ENCODE data around the gene ZWILCH. TPM values are rescaled to one million over a fixed set of nuclear protein-coding genes. Genes with fewer than 3 reads are reported as not detected.

Gene ZWILCH
- total and polyA plus RNA-seq, 2 experiments from 2014 or later: 20.7 to 31.5 TPM

DNA sequence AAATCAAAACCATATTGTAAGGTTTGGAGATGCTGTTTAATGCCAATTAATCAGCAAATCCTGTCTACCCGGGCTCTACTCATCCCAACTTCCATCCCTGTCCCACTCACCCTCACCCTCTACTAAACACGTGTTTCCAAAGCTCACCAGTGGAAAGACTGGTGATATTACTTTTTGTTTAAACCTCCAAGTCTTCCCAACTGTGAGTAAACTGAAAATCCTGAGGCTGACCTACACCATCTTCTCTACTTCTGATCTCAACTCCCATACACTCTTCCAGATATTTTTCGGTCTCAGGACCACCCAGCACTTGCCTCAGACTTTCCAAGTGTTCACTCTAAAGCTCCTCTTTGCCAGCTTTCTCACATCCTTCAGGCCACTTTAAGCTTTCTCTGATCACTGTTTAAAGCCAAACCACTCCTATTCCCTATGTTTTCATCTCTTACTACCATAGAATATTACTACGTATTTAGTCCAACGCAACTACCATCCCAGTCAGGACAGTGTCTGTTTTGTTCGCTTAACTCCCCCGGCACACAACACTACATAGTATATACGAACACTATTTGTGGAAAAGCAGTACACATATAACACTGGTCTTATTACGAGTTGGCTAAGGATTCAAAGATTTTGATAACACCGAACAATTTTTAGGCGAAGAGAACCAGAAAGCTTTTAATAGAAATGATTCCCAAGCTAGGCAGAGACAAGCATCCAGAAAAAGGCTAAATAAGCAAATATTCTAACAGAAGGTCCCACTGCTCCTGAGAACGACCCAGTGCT is 1.2 kb upstream of the ZWILCH start:
- Histone ChIP-seq H3K9ac (peak overlapping the region; percentile 97), H2AFZ (peak overlapping the region; percentile 93), H3K9me2 (ENCODE audit: insufficient read depth) (no peaks in the 10 kb centered on the region), H3K4me1 (ENCODE audit: insufficient read depth) (peaks cover 20% of the 10 kb centered on the region), H4K20me1 (ENCODE audit: insufficient read depth) (0 out of 2 replicates have a peak, but pooled peaks cover 11% of the 10 kb centered on the region), H3K36me3 (ENCODE audit: low read depth) (peaks cover 45% of the 10 kb centered on the region), H3K27me3 (replicated peaks; ENCODE audit: insufficient read depth) (no peaks in the 10 kb centered on the region), H3K27ac (peak overlapping the region; percentile 93), H3F3A (ENCODE audit: insufficient read depth) (peaks cover 54% of the 10 kb centered on the region), H3K4me2 (ENCODE audit: unreplicated experiment) (peak overlapping the region; percentile 93), H3K4me3 (peak overlapping the region; percentile 99), H3K9me3 (ENCODE audit: low read depth) (no peaks in the 10 kb centered on the region), H3K79me2 (ENCODE audit: insufficient read depth) (peaks cover 92% of the 10 kb centered on the region)
- in situ Hi-C loops (cut with MboI): no loop called here
- no peak for TF ChIP-seq EZH2phosphoT487 (IDR thresholded peaks at IDR 0.05; ENCODE audit: insufficient read depth, low read depth)
- TF ChIP-seq EZH2 (IDR thresholded peaks at IDR 0.05; ENCODE audit: insufficient read depth, poor library complexity, severe bottlenecking): no peak
- WGBS, 2 experiments (ENCODE audit: low coverage in 1 of 2, low lambda C conversion rate in 2 of 2, missing lambda C conversion rate in 2 of 2): 0 to 1% methylated on average over 12 of the region's 12 CpGs
- peak; percentile 42 for DNase-seq

DNA sequence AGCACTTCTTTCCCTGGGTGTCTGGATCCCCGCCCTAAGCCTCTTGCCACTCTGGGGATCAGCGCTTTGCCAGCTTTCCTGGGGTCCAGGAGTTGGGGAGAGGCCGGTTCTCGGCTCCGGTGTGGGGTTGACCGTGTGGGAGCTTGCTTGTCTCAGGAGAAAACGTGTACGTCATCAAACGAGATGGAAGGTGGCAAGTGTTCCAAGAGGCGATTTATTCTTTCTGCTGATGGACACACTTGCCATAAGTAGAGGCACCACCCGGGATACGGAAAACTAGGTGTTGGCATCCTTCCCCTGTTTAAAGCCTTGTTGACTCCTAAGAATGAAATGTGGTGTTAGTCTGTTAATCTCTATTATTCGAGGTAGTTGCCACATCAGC is 295 bp downstream of the ZWILCH start:
- peaks cover 31% of the 10 kb centered on the region for H3K36me3 ChIP-seq (ENCODE audit: low read depth)
- H3F3A ChIP-seq (ENCODE audit: insufficient read depth): peaks cover 39% of the 10 kb centered on the region
- H3K9me3 ChIP-seq (ENCODE audit: low read depth): no peaks in the 10 kb centered on the region
- TF ChIP-seq EZH2 (IDR thresholded peaks at IDR 0.05; ENCODE audit: insufficient read depth, poor library complexity, severe bottlenecking) (no peak), EZH2phosphoT487 (IDR thresholded peaks at IDR 0.05; ENCODE audit: insufficient read depth, low read depth) (no peak)
- peak overlapping the region; percentile 93 for H2AFZ ChIP-seq
- WGBS, 2 experiments (ENCODE audit: low coverage in 1 of 2, low lambda C conversion rate in 2 of 2, missing lambda C conversion rate in 2 of 2): 0 to 1% methylated on average over 13 of the region's 13 CpGs
- in situ Hi-C loops (cut with MboI): no loop called here
- H3K4me1 ChIP-seq (ENCODE audit: insufficient read depth): peaks cover 20% of the 10 kb centered on the region
- H3K4me2 ChIP-seq (ENCODE audit: unreplicated experiment): peak overlapping the region; percentile 93
- H3K27me3 ChIP-seq (replicated peaks; ENCODE audit: insufficient read depth): no peaks in the 10 kb centered on the region
- peak overlapping the region; percentile 93 for H3K27ac ChIP-seq
- H4K20me1 ChIP-seq (ENCODE audit: insufficient read depth): 0 out of 2 replicates have a peak, but pooled peaks cover 11% of the 10 kb centered on the region
- DNase-seq: peak; percentile 70
- no peaks in the 10 kb centered on the region for H3K9me2 ChIP-seq (ENCODE audit: insufficient read depth)
- peak overlapping the region; percentile 97 for H3K9ac ChIP-seq
- H3K79me2 ChIP-seq (ENCODE audit: insufficient read depth): peaks cover 87% of the 10 kb centered on the region
- peak overlapping the region; percentile 99 for H3K4me3 ChIP-seq

DNA sequence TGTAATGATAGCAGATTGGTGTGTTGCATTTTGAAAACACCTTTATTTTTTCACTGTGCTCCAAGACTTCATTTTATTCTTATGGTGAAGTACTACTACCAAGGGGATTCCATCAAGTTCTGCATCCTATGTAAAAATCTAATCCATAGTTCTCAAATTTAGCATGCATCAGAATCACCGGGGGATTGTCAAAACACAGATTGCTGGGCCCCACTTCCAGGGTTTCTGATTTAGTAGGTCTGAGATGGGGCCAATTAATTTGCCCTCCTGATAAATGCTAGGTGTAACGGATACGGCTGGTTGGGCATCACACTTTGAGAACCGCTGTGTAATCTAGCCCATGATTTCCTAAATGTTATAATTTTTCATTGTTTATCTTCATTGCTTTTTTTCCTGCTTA is 692 bp downstream of the ZWILCH start:
- in situ Hi-C loops (cut with MboI): no loop called here
- Histone ChIP-seq H3K27me3 (replicated peaks; ENCODE audit: insufficient read depth) (no peaks in the 10 kb centered on the region), H2AFZ (peak overlapping the region; percentile 93), H3K9me3 (ENCODE audit: low read depth) (no peaks in the 10 kb centered on the region), H3K9me2 (ENCODE audit: insufficient read depth) (no peaks in the 10 kb centered on the region), H3K9ac (peak overlapping the region; percentile 97), H3K36me3 (ENCODE audit: low read depth) (peaks cover 27% of the 10 kb centered on the region), H3F3A (ENCODE audit: insufficient read depth) (peaks cover 35% of the 10 kb centered on the region), H3K4me2 (ENCODE audit: unreplicated experiment) (peak overlapping the region; percentile 93), H4K20me1 (ENCODE audit: insufficient read depth) (0 out of 2 replicates have a peak, but pooled peaks cover 11% of the 10 kb centered on the region), H3K79me2 (ENCODE audit: insufficient read depth) (peaks cover 83% of the 10 kb centered on the region), H3K27ac (peak overlapping the region; percentile 93), H3K4me3 (peak overlapping the region; percentile 99), H3K4me1 (ENCODE audit: insufficient read depth) (peaks cover 20% of the 10 kb centered on the region)
- DNase-seq: no peak
- WGBS, 2 experiments (ENCODE audit: low coverage in 1 of 2, low lambda C conversion rate in 2 of 2, missing lambda C conversion rate in 2 of 2): 15 to 23% methylated on average over 4 of the region's 4 CpGs
- TF ChIP-seq EZH2phosphoT487 (IDR thresholded peaks at IDR 0.05; ENCODE audit: insufficient read depth, low read depth) (no peak), EZH2 (IDR thresholded peaks at IDR 0.05; ENCODE audit: insufficient read depth, poor library complexity, severe bottlenecking) (no peak)

DNA sequence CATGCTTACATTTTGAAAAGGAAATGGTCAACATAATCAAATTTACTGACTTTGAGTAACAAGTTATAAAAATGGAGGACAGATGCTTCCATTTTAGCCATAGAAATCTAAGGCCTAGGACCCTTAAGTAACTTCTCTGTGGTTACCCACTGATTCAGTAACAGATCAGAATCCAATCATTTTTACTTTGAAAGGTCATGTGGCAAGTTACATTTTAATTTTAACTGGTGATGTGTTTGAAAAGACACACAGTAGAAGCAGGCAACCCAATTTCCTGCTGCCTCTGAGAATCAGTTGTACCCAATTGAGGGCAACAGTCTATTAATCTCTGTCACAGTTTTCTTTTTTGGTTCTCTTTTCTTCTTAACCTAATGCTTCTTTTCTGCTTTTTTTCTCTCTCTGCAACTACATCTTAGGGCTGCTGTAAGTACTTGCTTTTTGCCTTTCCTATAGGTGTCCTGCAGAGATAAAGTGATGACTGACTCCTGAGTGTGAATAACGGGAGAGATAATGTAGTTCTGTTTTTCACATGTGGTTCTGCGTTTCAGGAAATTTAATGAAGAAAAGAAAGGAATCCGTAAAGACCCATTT is 3.3 kb downstream of the ZWILCH start:
- H3K27me3 ChIP-seq (replicated peaks; ENCODE audit: insufficient read depth): no peaks in the 10 kb centered on the region
- in situ Hi-C loops (cut with MboI): no loop called here
- no peaks in the 10 kb centered on the region for H3K9me3 ChIP-seq (ENCODE audit: low read depth)
- H4K20me1 ChIP-seq (ENCODE audit: insufficient read depth): no peaks in the 10 kb centered on the region
- H3K79me2 ChIP-seq (ENCODE audit: insufficient read depth): peaks cover 58% of the 10 kb centered on the region
- H3K4me2 ChIP-seq (ENCODE audit: unreplicated experiment): no peak overlapping the region
- DNase-seq: no peak
- peaks cover 8% of the 10 kb centered on the region; the same call in 1 of the 2 replicates for H3K4me1 ChIP-seq (ENCODE audit: insufficient read depth)
- peaks cover 9% of the 10 kb centered on the region for H3F3A ChIP-seq (ENCODE audit: insufficient read depth)
- H3K36me3 ChIP-seq (ENCODE audit: low read depth): peaks cover 1% of the 10 kb centered on the region; the same call in 1 of the 2 replicates
- no peak overlapping the region for H2AFZ ChIP-seq
- WGBS, 2 experiments (ENCODE audit: low coverage in 1 of 2, low lambda C conversion rate in 2 of 2, missing lambda C conversion rate in 2 of 2): 73 to 84% methylated on average over 3 of the region's 3 CpGs
- no peak overlapping the region for H3K27ac ChIP-seq
- H3K9ac ChIP-seq: no peak overlapping the region
- TF ChIP-seq EZH2phosphoT487 (IDR thresholded peaks at IDR 0.05; ENCODE audit: insufficient read depth, low read depth): no peak
- no peak for TF ChIP-seq EZH2 (IDR thresholded peaks at IDR 0.05; ENCODE audit: insufficient read depth, poor library complexity, severe bottlenecking)
- H3K9me2 ChIP-seq (ENCODE audit: insufficient read depth): no peaks in the 10 kb centered on the region
- H3K4me3 ChIP-seq: no peak overlapping the region
